Skeletal muscle satellite cell (primary cell): ENCODE data around the gene CCR7.

Experiments used
- H3K27me3 ChIP-seq: 2 replicates; pipeline ENCODE4 v1.7.0; 2013; ENCODE audit warnings: low read length; ENCODE audit not compliant: control insufficient read depth, insufficient read depth
- H3K36me3 ChIP-seq: 2 replicates; pipeline ENCODE4 v1.7.0; 2013; ENCODE audit warnings: mild to moderate bottlenecking, control low read depth, low read length; ENCODE audit not compliant: insufficient read depth
- H3K4me1 ChIP-seq: 2 replicates; pipeline ENCODE4 v1.7.0; 2013; ENCODE audit warnings: low read length; ENCODE audit not compliant: control insufficient read depth, insufficient read depth
- H3K4me2 ChIP-seq: 2 replicates; pipeline ENCODE4 v1.7.0; 2013; ENCODE audit warnings: mild to moderate bottlenecking, low read length
- H3K4me3 ChIP-seq: 2 replicates; pipeline ENCODE4 v1.7.0; 2013; ENCODE audit warnings: low read length
- H3K9ac ChIP-seq: 2 replicates; pipeline ENCODE4 v1.7.0; 2013; ENCODE audit warnings: mild to moderate bottlenecking, low read depth, low read length, moderate library complexity
- H3K9me3 ChIP-seq: replicated peaks from 2 replicates; pipeline ENCODE4 v1.7.0; 2013; ENCODE audit warnings: mild to moderate bottlenecking, control low read depth, low read length

The CCR7 gene

GRCh38 chr17:40541873-40542557 lies 23.3 kb downstream of the CCR7 start:
- Histone ChIP-seq H3K4me3 (no peak overlapping the region), H3K4me1 (peaks cover 34% of the 10 kb centered on the region), H3K27me3 (no peaks in the 10 kb centered on the region), H3K9ac (peak overlapping the region; percentile 63), H3K4me2 (no peak overlapping the region), H3K36me3 (no peaks in the 10 kb centered on the region), H3K9me3 (no peaks in the 10 kb centered on the region)

GRCh38 chr17:40541060-40541872 lies 24.0 kb downstream of the CCR7 start:
- Histone ChIP-seq H3K9me3 (no peaks in the 10 kb centered on the region), H3K36me3 (no peaks in the 10 kb centered on the region), H3K4me1 (peaks cover 40% of the 10 kb centered on the region), H3K9ac (peak overlapping the region; percentile 63), H3K4me3 (no peak overlapping the region), H3K4me2 (no peak overlapping the region), H3K27me3 (no peaks in the 10 kb centered on the region)

GRCh38 chr17:40540448-40540847 lies 24.8 kb downstream of the CCR7 start:
- Histone ChIP-seq H3K4me2 (no peak overlapping the region), H3K36me3 (no peaks in the 10 kb centered on the region), H3K9me3 (no peaks in the 10 kb centered on the region), H3K4me3 (no peak overlapping the region), H3K27me3 (no peaks in the 10 kb centered on the region), H3K9ac (no peak overlapping the region), H3K4me1 (peaks cover 44% of the 10 kb centered on the region)

- Histone ChIP-seq H3K36me3 (no peaks in the 10 kb centered on the region), H3K4me3 (no peak overlapping the region), H3K9me3 (no peaks in the 10 kb centered on the region), H3K27me3 (no peaks in the 10 kb centered on the region), H3K9ac (no peak overlapping the region), H3K4me1 (peaks cover 44% of the 10 kb centered on the region), H3K4me2 (no peak overlapping the region)
These were observed 25.4 kb downstream of the CCR7 start for GRCh38 chr17:40539711-40540411.

GRCh38 chr17:40538936-40539705 lies 26.2 kb downstream of the CCR7 start:
- Histone ChIP-seq H3K4me3 (no peak overlapping the region), H3K27me3 (no peaks in the 10 kb centered on the region), H3K4me2 (no peak overlapping the region), H3K9me3 (no peaks in the 10 kb centered on the region), H3K4me1 (peaks cover 50% of the 10 kb centered on the region), H3K36me3 (no peaks in the 10 kb centered on the region), H3K9ac (peak overlapping the region; percentile 60)

GRCh38 chr17:40538019-40538935 lies 27.0 kb downstream of the CCR7 start:
- H3K4me2 ChIP-seq: no peak overlapping the region
- H3K4me3 ChIP-seq: peak overlapping the region; percentile 8
- H3K9me3 ChIP-seq: no peaks in the 10 kb centered on the region
- no peaks in the 10 kb centered on the region for H3K27me3 ChIP-seq
- H3K9ac ChIP-seq: peak overlapping the region; percentile 60
- H3K4me1 ChIP-seq: peaks cover 54% of the 10 kb centered on the region
- H3K36me3 ChIP-seq: no peaks in the 10 kb centered on the region

GRCh38 chr17:40536295-40537171 lies 28.7 kb downstream of the CCR7 start:
- no peaks in the 10 kb centered on the region for H3K36me3 ChIP-seq
- H3K9me3 ChIP-seq: no peaks in the 10 kb centered on the region
- no peak overlapping the region for H3K4me3 ChIP-seq
- H3K9ac ChIP-seq: peak overlapping the region; percentile 18
- no peak overlapping the region for H3K4me2 ChIP-seq
- no peaks in the 10 kb centered on the region for H3K27me3 ChIP-seq
- H3K4me1 ChIP-seq: peaks cover 48% of the 10 kb centered on the region

- Histone ChIP-seq H3K4me2 (no peak overlapping the region), H3K4me1 (peaks cover 48% of the 10 kb centered on the region), H3K9ac (no peak overlapping the region), H3K4me3 (no peak overlapping the region), H3K9me3 (no peaks in the 10 kb centered on the region), H3K36me3 (no peaks in the 10 kb centered on the region), H3K27me3 (no peaks in the 10 kb centered on the region)
These were observed 29.4 kb downstream of the CCR7 start for GRCh38 chr17:40535924-40536294.

- Histone ChIP-seq H3K9ac (no peak overlapping the region), H3K27me3 (no peaks in the 10 kb centered on the region), H3K4me3 (no peak overlapping the region), H3K4me2 (no peak overlapping the region), H3K4me1 (peaks cover 50% of the 10 kb centered on the region), H3K36me3 (no peaks in the 10 kb centered on the region), H3K9me3 (no peaks in the 10 kb centered on the region)
These were observed 29.8 kb downstream of the CCR7 start for GRCh38 chr17:40535438-40535837.
